ENCODE data around the gene EFS.

DNA sequence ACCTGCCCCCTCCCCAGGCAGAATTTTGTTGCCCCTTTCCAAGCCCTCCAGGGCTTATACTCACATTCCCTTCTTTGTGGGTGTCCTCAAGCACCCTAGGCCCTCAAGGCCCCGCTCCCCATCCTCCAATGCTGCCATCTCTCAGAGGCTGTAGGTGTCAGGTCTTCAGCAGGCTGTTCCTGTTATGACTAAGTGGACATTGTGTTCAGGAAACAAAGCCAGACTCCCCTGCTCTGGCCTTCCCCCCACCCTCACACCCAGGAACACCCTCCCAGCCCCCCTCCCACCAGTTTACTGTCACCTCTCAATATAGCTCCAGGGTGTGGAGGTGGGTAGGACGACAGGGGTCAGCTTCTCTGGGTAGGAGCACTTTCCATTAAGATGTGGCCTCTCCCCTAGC is 44.5 kb upstream of the EFS start:
- no peak for TF ChIP-seq POLR2AphosphoS5 (IDR thresholded peaks at IDR 0.05)
- TF ChIP-seq, protein P1, sequence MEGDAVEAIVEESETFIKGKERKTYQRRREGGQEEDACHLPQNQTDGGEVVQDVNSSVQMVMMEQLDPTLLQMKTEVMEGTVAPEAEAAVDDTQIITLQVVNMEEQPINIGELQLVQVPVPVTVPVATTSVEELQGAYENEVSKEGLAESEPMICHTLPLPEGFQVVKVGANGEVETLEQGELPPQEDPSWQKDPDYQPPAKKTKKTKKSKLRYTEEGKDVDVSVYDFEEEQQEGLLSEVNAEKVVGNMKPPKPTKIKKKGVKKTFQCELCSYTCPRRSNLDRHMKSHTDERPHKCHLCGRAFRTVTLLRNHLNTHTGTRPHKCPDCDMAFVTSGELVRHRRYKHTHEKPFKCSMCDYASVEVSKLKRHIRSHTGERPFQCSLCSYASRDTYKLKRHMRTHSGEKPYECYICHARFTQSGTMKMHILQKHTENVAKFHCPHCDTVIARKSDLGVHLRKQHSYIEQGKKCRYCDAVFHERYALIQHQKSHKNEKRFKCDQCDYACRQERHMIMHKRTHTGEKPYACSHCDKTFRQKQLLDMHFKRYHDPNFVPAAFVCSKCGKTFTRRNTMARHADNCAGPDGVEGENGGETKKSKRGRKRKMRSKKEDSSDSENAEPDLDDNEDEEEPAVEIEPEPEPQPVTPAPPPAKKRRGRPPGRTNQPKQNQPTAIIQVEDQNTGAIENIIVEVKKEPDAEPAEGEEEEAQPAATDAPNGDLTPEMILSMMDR (IDR thresholded peaks at IDR 0.05) = no peak

Measured in breast epithelium (tissue), 3 donors.